ENCODE measurements around the gene RAP1A.

Gene RAP1A

DNA sequence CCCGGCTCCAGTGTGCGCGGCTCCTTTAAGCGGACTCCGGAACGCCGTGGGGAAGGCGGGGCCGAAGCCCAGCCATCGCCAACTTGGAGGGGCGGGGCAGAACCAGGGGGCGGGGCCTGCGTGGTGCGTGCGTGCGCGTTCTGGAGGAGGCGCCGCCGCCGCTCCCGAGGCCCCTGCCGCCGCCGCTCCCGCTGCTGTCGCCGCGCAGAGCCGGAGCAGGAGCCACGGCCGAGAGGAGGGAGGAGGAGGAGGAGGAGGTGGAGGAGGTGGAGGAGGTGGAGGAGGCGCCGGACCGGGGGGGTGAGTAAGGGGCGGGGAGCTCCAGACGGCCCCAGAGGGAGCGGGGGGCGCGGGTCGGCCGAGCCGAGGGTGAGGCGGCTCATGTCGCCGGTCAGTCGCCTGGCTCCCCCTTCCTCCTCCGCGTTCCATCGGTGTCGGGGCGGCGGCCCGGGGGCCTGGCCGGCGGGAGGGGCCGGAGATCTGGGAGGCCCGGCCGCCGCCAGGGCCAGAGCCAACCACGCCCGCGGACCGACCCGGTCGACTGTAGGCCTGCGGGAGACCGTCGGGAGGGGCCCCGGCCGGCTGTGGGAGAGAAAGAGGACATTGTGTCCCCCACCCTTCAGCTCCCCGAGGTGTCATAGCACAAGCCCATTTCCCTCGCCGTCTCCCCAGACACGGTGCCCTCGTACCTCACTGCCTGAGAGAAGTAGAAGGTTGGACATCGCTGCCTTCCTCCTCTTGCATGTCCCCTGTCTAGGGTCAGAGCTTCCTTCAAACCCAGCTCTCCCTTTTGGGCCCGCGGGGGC, at the start of gene RAP1A:
Gene RAP1A, plus strand, starts transcription at position 155 of the 806 bp plus-strand sequence. CDS start 71,572 bp downstream, outside the sequence.
- DNase-seq (ENCODE audit: low read depth), result no peak
- TF ChIP-seq, protein P1, sequence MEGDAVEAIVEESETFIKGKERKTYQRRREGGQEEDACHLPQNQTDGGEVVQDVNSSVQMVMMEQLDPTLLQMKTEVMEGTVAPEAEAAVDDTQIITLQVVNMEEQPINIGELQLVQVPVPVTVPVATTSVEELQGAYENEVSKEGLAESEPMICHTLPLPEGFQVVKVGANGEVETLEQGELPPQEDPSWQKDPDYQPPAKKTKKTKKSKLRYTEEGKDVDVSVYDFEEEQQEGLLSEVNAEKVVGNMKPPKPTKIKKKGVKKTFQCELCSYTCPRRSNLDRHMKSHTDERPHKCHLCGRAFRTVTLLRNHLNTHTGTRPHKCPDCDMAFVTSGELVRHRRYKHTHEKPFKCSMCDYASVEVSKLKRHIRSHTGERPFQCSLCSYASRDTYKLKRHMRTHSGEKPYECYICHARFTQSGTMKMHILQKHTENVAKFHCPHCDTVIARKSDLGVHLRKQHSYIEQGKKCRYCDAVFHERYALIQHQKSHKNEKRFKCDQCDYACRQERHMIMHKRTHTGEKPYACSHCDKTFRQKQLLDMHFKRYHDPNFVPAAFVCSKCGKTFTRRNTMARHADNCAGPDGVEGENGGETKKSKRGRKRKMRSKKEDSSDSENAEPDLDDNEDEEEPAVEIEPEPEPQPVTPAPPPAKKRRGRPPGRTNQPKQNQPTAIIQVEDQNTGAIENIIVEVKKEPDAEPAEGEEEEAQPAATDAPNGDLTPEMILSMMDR (IDR thresholded peaks at IDR 0.05; ENCODE audit: low read depth, low read length, missing control alignments), result no peak
- peak within 1 kb of the TSS; percentile 94 for H3K4me3 ChIP-seq (ENCODE audit: low read depth, low read length)

DNA sequence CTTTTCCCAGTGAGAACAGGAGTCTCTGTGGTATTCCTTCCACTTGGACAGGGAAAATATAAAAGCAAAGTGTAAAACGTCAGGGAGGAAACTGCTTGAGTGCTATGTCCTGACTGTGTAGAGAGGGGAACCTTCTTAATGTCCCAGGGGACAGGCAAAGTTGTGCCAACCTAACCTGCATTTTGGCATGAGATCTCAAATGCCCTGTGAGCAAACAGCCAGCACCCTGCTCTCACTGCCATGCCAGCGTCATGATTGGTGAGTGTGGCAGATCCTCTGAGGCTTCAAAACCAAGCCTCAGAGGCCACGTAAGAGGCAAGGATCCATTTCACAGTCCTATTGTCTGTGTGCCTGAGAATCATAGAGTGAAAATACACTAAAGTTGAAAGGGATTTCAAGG, 49.7 kb upstream of the RAP1A start:
- no peak overlapping the region for H3K4me3 ChIP-seq (ENCODE audit: low read depth, low read length)
- no peak for DNase-seq (ENCODE audit: low read depth)
- TF ChIP-seq, protein P1 (IDR thresholded peaks at IDR 0.05; ENCODE audit: low read depth, low read length, missing control alignments), result no peak

DNA sequence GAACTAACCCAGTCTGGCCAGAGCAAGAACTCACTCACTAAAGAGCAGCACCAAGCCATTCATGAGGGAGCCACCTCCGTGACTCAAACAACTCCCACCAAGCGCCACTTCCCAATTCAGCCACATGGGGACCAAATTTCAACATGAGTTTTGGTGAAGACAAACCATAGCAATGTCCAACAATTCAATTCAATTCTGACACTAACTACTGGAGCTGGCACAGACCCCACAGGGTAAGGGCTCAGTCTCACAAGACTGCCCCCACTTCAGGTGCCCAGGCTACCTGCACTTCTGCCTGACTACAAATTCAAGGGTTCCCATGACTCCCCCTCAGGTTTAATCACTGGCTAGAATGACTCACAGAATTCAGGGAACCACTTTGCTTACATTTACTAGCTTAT, 48.8 kb upstream of the RAP1A start:
- TF ChIP-seq, protein P1 (IDR thresholded peaks at IDR 0.05; ENCODE audit: low read depth, low read length, missing control alignments), result peak; percentile 75
- DNase-seq (ENCODE audit: low read depth), result peak; percentile 47
- H3K4me3 ChIP-seq (ENCODE audit: low read depth, low read length), result no peak overlapping the region

DNA sequence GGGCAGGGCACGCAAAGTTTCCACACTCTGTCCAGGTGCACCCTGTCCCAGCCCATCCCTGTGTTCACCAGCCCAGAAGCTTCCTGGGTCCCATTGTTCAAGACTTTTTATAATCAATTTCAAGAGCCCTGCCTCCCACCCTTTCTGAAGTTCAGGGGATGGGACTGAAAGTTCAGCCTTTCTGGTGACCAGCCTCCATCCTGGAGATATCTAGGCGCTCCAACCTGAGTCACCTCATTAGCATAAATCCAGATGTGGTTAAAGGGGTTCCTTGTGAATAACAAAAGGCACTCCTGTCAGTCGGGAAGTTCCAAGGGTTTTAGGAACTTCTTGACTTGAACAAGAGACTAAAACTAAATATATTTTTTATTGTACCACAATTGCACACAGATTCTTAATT, 48.4 kb upstream of the RAP1A start:
- TF ChIP-seq, protein P1 (IDR thresholded peaks at IDR 0.05; ENCODE audit: low read depth, low read length, missing control alignments), result no peak
- no peak overlapping the region for H3K4me3 ChIP-seq (ENCODE audit: low read depth, low read length)

DNA sequence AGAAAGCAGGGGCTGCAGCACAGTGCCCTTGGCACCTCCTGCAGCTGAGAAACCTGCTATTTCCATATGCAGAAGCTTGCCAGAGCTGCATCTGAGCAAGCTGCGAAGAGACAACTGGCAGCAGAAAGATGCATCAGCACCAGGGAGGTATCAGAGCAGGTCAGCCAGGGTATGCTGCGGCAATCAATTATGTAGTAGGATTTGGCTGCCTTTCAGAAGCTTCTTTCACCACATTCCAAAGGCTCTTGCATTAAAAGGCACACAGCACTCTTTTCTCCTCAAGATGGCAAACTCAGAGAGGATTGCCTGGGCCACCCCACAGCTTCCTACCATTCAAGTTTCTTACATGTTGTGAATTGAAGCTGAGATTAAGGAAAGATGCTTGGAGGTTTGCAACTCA, 47.6 kb upstream of the RAP1A start:
- no peak for DNase-seq (ENCODE audit: low read depth)
- TF ChIP-seq, protein P1 (IDR thresholded peaks at IDR 0.05; ENCODE audit: low read depth, low read length, missing control alignments), result no peak
- H3K4me3 ChIP-seq (ENCODE audit: low read depth, low read length), result no peak overlapping the region

More for the DNA sequence above, 48.4 kb upstream of the RAP1A start:
- DNase-seq (ENCODE audit: low read depth), result no peak

DNA sequence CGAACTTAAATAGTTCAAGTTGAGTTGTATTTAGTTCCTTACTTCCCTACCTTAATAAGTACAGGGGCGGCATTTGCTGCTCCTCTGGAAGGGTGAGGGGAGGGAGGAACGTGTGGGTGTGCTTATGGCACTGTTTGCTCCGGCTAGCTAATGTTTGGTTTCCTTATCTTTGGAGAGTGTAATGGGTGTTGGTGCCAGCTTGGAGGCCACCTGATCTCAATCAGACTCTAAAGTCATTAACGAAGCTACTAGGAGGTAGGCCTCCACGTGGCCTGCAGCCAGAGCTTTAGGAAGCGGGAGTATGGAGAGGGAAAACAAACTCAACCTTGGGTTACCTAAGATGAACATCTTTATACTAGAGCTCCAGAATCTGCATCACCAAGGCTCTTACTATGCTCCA, 43.0 kb upstream of the RAP1A start:
- no peak for DNase-seq (ENCODE audit: low read depth)
- TF ChIP-seq, protein P1 (IDR thresholded peaks at IDR 0.05; ENCODE audit: low read depth, low read length, missing control alignments), result no peak
- no peak overlapping the region for H3K4me3 ChIP-seq (ENCODE audit: low read depth, low read length)

DNA sequence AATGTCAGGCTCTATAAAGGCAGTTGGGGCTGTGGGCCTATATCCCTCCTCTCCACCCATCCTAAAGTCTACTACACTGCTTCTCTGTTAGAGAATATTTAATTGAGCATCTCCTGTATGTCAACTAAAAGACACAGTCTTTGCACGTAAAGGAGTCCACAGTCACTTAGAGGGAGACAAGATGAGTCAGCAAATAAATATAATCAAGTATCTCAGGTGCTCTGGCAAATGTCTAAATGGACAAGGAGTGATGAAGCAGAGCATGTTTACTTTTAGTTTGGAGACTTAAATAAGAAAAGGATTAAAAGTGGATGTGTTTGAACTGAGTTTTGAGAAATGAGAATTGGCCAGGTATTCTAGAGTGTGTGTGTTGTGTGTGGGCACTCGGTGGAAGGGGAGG, 41.8 kb upstream of the RAP1A start:
- no peak for DNase-seq (ENCODE audit: low read depth)
- no peak overlapping the region for H3K4me3 ChIP-seq (ENCODE audit: low read depth, low read length)
- TF ChIP-seq, protein P1 (IDR thresholded peaks at IDR 0.05; ENCODE audit: low read depth, low read length, missing control alignments), result no peak

Data from GM12864 (cell line).